HL-60 (cell line): ENCODE data around the gene HMCES.
"Not testable (repeated sequence)": the region's sequence is repeated elsewhere in the genome, so short reads cannot be mapped to it uniquely, and the experiment has no call there.

Experiments
- DNase-seq, 2 experiments: peaks; one replicate each; pipeline ENCODE4 v3.0.0-alpha.2; 2010 to 2020; ENCODE audit warnings: low read depth in 1 of 2, low spot score in 1 of 2
- H3K27ac ChIP-seq: fragments of 250-450 bp; sonication (Bioruptor Pico); replicated peaks from 2 replicates; pipeline ENCODE4 v1.5.1; 2020; ENCODE audit warnings: mild to moderate bottlenecking, moderate library complexity
- H3K27me3 ChIP-seq: fragments of 250-450 bp; sonication (Bioruptor Pico); 2 replicates; pipeline ENCODE4 v1.5.1; 2021; ENCODE audit warnings: mild to moderate bottlenecking, moderate library complexity; ENCODE audit not compliant: insufficient read depth, poor library complexity, severe bottlenecking
- H3K4me3 ChIP-seq: replicated peaks from 2 replicates; pipeline ENCODE4 v1.5.1; 2011; ENCODE audit warnings: mild to moderate bottlenecking, control low read depth, low read length; ENCODE audit not compliant: insufficient read depth
- CTCF ChIP-seq: IDR thresholded peaks from one replicate; pipeline ENCODE4 v1.5.1; 2011; ENCODE audit warnings: low read length, control low read depth, inconsistent platforms; ENCODE audit not compliant: insufficient read depth
- GABPA ChIP-seq: IDR thresholded peaks from 2 replicates; pipeline ENCODE4 v1.6.1; 2012; ENCODE audit warnings: low read depth
- POLR2AphosphoS5 ChIP-seq: IDR thresholded peaks from 2 replicates; pipeline ENCODE4 v1.6.1; 2012; ENCODE audit warnings: low read depth
- REST ChIP-seq: IDR thresholded peaks from 2 replicates; pipeline ENCODE4 v1.6.1; 2012; ENCODE audit warnings: low read depth; ENCODE audit not compliant: insufficient replicate concordance
- SPI1 ChIP-seq: IDR thresholded peaks from 2 replicates; pipeline ENCODE4 v1.6.1; 2012; ENCODE audit warnings: low read depth, mild to moderate bottlenecking, borderline replicate concordance

The HMCES gene

DNA sequence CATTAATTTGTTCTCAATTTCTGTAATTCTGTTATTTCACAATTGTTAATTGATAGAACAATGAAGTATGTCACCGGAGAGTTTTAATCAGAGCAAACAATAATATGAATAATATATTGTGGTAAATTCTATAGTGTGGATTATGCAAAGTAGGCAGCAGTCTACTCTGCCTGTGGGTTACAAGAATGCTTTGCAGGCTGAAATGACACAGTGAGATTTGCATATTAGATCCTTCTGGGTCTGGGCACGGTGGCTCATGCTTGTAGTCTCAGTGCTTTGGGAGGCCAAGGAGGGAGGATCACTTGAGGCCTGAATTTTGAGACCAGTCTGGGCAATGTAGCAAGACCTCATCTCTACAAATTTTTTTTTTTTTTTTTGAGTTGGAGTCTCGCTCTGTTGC, 16.8 kb upstream of the HMCES start:
- H3K27me3 ChIP-seq, result no peaks in the 10 kb centered on the region
- DNase-seq, result no peak
- TF ChIP-seq SPI1 (no peak), CTCF (no peak), POLR2AphosphoS5 (no peak), GABPA (no peak), REST (no peak)
- H3K27ac ChIP-seq, result no peak overlapping the region
- H3K4me3 ChIP-seq, result no peak overlapping the region

- DNase-seq, result no peak
These were observed 15.3 kb upstream of the HMCES start for GRCh38 chr3:129263161-129263910.

DNA sequence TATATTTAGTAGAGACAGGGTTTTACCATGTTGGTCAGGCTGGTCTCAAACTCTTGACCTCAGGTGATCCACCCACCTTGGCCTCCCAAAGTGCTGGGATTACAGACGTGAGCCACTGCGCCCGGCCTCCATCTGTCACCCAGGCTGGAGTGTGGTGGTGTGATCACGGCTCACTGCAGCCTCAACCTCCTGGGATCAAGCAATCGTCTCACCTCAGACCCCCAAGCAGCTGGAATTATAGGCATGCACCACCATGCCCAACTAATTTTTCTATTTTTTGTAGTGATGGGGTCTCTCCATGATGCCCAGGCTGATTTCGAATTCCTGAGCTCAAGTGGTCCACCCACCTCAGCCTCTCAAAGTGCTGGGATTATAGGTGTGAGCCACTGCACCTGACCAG, 13.7 kb upstream of the HMCES start:
- not testable (repeated sequence) for H3K27me3 ChIP-seq, H3K4me3 ChIP-seq, H3K27ac ChIP-seq, DNase-seq

More at GRCh38 chr3:129263161-129263910, 15.3 kb upstream of the HMCES start:
- TF ChIP-seq SPI1 (no peak), REST (no peak), POLR2AphosphoS5 (no peak), GABPA (no peak), CTCF (no peak)
- no peak overlapping the region for H3K27ac ChIP-seq
- H3K27me3 ChIP-seq, result no peaks in the 10 kb centered on the region
- H3K4me3 ChIP-seq, result no peak overlapping the region

GRCh38 chr3:129266651-129267050, 12.0 kb upstream of the HMCES start:
- no peaks in the 10 kb centered on the region for H3K27me3 ChIP-seq
- no peak for TF ChIP-seq POLR2AphosphoS5
- no peak for TF ChIP-seq SPI1
- no peak for TF ChIP-seq REST
- TF ChIP-seq CTCF, result no peak
- no peak for TF ChIP-seq GABPA
- no peak overlapping the region for H3K27ac ChIP-seq
- DNase-seq, result no peak
- H3K4me3 ChIP-seq, result no peak overlapping the region
